ENCODE data around the gene HNRNPM.

GRCh38 chr19:8481616-8482015 lies 36.8 kb downstream of the HNRNPM start:
- TF ChIP-seq ZNF384 (IDR thresholded peaks at IDR 0.05): no peak
- no peak for TF ChIP-seq FOXM1 (IDR thresholded peaks at IDR 0.05; ENCODE audit: borderline replicate concordance)
- no peak for TF ChIP-seq ELF4 (IDR thresholded peaks at IDR 0.05)
- no peak for TF ChIP-seq SUZ12 (IDR thresholded peaks at IDR 0.05)
- no peak for TF ChIP-seq FOXA1 (IDR thresholded peaks at IDR 0.05)
- TF ChIP-seq FOXK2 (IDR thresholded peaks at IDR 0.05): no peak
- no peak for TF ChIP-seq LEF1 (IDR thresholded peaks at IDR 0.05; ENCODE audit: borderline replicate concordance)
- TF ChIP-seq ARNT (IDR thresholded peaks at IDR 0.05): no peak
- TF ChIP-seq BHLHE40 (IDR thresholded peaks at IDR 0.05; ENCODE audit: borderline replicate concordance): no peak

Data from HEK293T (cell line).